Endometrium (tissue), 2 donors: ENCODE results near the gene NPTXR.
"Not testable (repeated sequence)": the region's sequence is repeated elsewhere in the genome, so short reads cannot be mapped to it uniquely, and the experiment has no call there.

Experiments
- FAIRE-seq: peaks from 2 replicates; lab custom pipeline; 2012; peaks lifted over from hg19 to GRCh38; lab: Jason Lieb, UNC
- donor health status: control.
- donor health status: control.

NPTXR gene

GRCh38 chr22:38830845-38831108, 13.1 kb downstream of the NPTXR start:
- FAIRE-seq, result no peak

GRCh38 chr22:38830026-38830844, 13.6 kb downstream of the NPTXR start:
- FAIRE-seq, result no peak

GRCh38 chr22:38829485-38829884, 14.3 kb downstream of the NPTXR start:
- FAIRE-seq, result no peak

- FAIRE-seq, result no peak
Measured at GRCh38 chr22:38828616-38829205, 15.1 kb downstream of the NPTXR start.

GRCh38 chr22:38828191-38828590, 15.6 kb downstream of the NPTXR start:
- no peak for FAIRE-seq

- FAIRE-seq, result no peak
Measured at GRCh38 chr22:38827510-38827909, 16.3 kb downstream of the NPTXR start.

GRCh38 chr22:38826801-38827200, 17.0 kb downstream of the NPTXR start:
- FAIRE-seq, result no peak

- FAIRE-seq, result no peak
Measured at GRCh38 chr22:38826386-38826785, 17.4 kb downstream of the NPTXR start.

- FAIRE-seq, result no peak
Measured at GRCh38 chr22:38824585-38824984, 19.2 kb downstream of the NPTXR start.

- no peak for FAIRE-seq
Measured at GRCh38 chr22:38823637-38824036, 20.2 kb downstream of the NPTXR start.

- FAIRE-seq, result no peak
Measured at GRCh38 chr22:38823076-38823475, 20.8 kb downstream of the NPTXR start.

GRCh38 chr22:38820020-38820419, 23.8 kb downstream of the NPTXR start:
- no peak for FAIRE-seq

- FAIRE-seq, result no peak
Measured at GRCh38 chr22:38819387-38819940, 24.4 kb downstream of the NPTXR start.

GRCh38 chr22:38817196-38817595, 26.6 kb downstream of the NPTXR start:
- no peak for FAIRE-seq

- FAIRE-seq, result no peak
Measured at GRCh38 chr22:38815842-38816241, 28.0 kb downstream of the NPTXR start.

GRCh38 chr22:38811241-38811640, 32.6 kb downstream of the NPTXR start:
- FAIRE-seq, result no peak

- FAIRE-seq, result not testable (repeated sequence)
Measured at GRCh38 chr22:38805041-38805593, 38.7 kb downstream of the NPTXR start.

GRCh38 chr22:38802671-38803121, 41.1 kb downstream of the NPTXR start:
- no peak for FAIRE-seq

GRCh38 chr22:38799265-38800002, 44.4 kb downstream of the NPTXR start:
- peak; percentile 80 for FAIRE-seq

GRCh38 chr22:38798496-38798895, 45.3 kb downstream of the NPTXR start:
- FAIRE-seq, result no peak

- FAIRE-seq, result no peak
Measured at GRCh38 chr22:38796262-38796957, 47.4 kb downstream of the NPTXR start.

- FAIRE-seq, result no peak
Measured at GRCh38 chr22:38795569-38795968, 48.3 kb downstream of the NPTXR start.
